ENCODE measurements around the gene LUZP4.

- TF ChIP-seq CTCF (CRISPR knock-in tag; IDR thresholded peaks at IDR 0.05) (no peak), CEBPB (IDR thresholded peaks at IDR 0.05; ENCODE audit: borderline replicate concordance, low read depth, low read length) (no peak), SIN3B (IDR thresholded peaks at IDR 0.05; ENCODE audit: low read length) (no peak), POLR2A (IDR thresholded peaks at IDR 0.05; ENCODE audit: insufficient read depth in 1 of 2, low read depth in 2 of 2, low read length in 2 of 2) (no peak), NR2F1 (CRISPR knock-in tag; IDR thresholded peaks at IDR 0.05) (no peak)
- TF ChIP-seq, protein P1, sequence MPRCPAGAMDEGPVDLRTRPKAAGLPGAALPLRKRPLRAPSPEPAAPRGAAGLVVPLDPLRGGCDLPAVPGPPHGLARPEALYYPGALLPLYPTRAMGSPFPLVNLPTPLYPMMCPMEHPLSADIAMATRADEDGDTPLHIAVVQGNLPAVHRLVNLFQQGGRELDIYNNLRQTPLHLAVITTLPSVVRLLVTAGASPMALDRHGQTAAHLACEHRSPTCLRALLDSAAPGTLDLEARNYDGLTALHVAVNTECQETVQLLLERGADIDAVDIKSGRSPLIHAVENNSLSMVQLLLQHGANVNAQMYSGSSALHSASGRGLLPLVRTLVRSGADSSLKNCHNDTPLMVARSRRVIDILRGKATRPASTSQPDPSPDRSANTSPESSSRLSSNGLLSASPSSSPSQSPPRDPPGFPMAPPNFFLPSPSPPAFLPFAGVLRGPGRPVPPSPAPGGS (CRISPR knock-in tag; IDR thresholded peaks at IDR 0.05), result no peak
- TF ChIP-seq, protein P2, sequence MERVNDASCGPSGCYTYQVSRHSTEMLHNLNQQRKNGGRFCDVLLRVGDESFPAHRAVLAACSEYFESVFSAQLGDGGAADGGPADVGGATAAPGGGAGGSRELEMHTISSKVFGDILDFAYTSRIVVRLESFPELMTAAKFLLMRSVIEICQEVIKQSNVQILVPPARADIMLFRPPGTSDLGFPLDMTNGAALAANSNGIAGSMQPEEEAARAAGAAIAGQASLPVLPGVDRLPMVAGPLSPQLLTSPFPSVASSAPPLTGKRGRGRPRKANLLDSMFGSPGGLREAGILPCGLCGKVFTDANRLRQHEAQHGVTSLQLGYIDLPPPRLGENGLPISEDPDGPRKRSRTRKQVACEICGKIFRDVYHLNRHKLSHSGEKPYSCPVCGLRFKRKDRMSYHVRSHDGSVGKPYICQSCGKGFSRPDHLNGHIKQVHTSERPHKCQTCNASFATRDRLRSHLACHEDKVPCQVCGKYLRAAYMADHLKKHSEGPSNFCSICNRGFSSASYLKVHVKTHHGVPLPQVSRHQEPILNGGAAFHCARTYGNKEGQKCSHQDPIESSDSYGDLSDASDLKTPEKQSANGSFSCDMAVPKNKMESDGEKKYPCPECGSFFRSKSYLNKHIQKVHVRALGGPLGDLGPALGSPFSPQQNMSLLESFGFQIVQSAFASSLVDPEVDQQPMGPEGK (CRISPR knock-in tag; IDR thresholded peaks at IDR 0.05), result no peak
Measured at GRCh38 chrX:115322375-115322774, 32.9 kb downstream of the LUZP4 start.
